CD14-positive monocyte (primary cell): ENCODE data around the gene ADIG. TPM values are rescaled to one million over a fixed set of nuclear protein-coding genes. Genes with fewer than 3 reads are reported as not detected.

Experiments used
- DNase-seq, 3 donors: peaks; one replicate each; pipeline ENCODE4 v3.0.0-alpha.2; 2011 to 2022
- H2AFZ ChIP-seq: 2 replicates; pipeline ENCODE4 v1.6.0; 2012; ENCODE audit warnings: mild to moderate bottlenecking, low read depth, low read length, inconsistent platforms; ENCODE audit not compliant: insufficient read depth, poor library complexity, severe bottlenecking
- H3K27ac ChIP-seq, 2 donors: 1 replicate in 1 of 2; 2 replicates in 1 of 2; pipeline ENCODE4 v1.5.1; 2012 to 2013; ENCODE audit warnings: low read length in 2 of 2, control low read depth in 1 of 2, inconsistent platforms in 1 of 2, low read depth in 1 of 2, mild to moderate bottlenecking in 1 of 2
- H3K27me3 ChIP-seq, 2 donors: one replicate each; pipeline versions ENCODE4 v1.6.0 to v1.6.1; 2011 to 2013; ENCODE audit warnings: low read length in 2 of 2; ENCODE audit not compliant: control insufficient read depth in 2 of 2, insufficient read depth in 2 of 2
- H3K36me3 ChIP-seq, 2 donors: replicated peaks in 1 of 2; 1 replicate in 1 of 2; 2 replicates in 1 of 2; pipeline versions ENCODE4 v1.5.1 to v1.6.1; 2012 to 2013; ENCODE audit warnings: low read length in 2 of 2, control low read depth in 1 of 2, inconsistent platforms in 1 of 2, mild to moderate bottlenecking in 1 of 2; ENCODE audit not compliant: insufficient read depth in 2 of 2, control insufficient read depth in 1 of 2
- H3K4me1 ChIP-seq, 2 donors: 1 replicate in 1 of 2; 2 replicates in 1 of 2; pipeline versions ENCODE4 v1.5.1 to v1.6.1; 2012 to 2013; ENCODE audit warnings: low read length in 2 of 2, control low read depth in 1 of 2, inconsistent platforms in 1 of 2, mild to moderate bottlenecking in 1 of 2, moderate library complexity in 1 of 2; ENCODE audit not compliant: insufficient read depth in 2 of 2, control insufficient read depth in 1 of 2
- H3K4me2 ChIP-seq: replicated peaks from 2 replicates; pipeline ENCODE3; 2012; ENCODE audit warnings: low read length, moderate library complexity, mild to moderate bottlenecking; ENCODE audit not compliant: poor library complexity, severe bottlenecking; ENCODE audit errors: extremely low read depth
- H3K4me3 ChIP-seq, 3 experiments: fragments of 200-600 bp in 1 of 3; sonication (generic) in 1 of 3; replicated peaks in 1 of 3; 1 replicate in 2 of 3; 2 replicates in 1 of 3; pipeline ENCODE4 v1.5.1; 2011 to 2013; ENCODE audit warnings: low read length in 3 of 3, mild to moderate bottlenecking in 3 of 3, control low read depth in 2 of 3, low read depth in 2 of 3, inconsistent platforms in 1 of 3, moderate library complexity in 1 of 3
- H3K79me2 ChIP-seq: 2 replicates; pipeline ENCODE4 v1.6.0; 2012; ENCODE audit warnings: mild to moderate bottlenecking, control low read depth, inconsistent platforms, low read length, moderate library complexity; ENCODE audit not compliant: insufficient read depth
- H3K9ac ChIP-seq: 2 replicates; pipeline ENCODE4 v1.6.0; 2017; ENCODE audit warnings: low read length, mild to moderate bottlenecking; ENCODE audit not compliant: insufficient read depth, poor library complexity, severe bottlenecking
- H3K9me3 ChIP-seq, 2 donors: replicated peaks in 1 of 2; 1 replicate in 1 of 2; 2 replicates in 1 of 2; pipeline versions ENCODE4 v1.5.1 to v1.6.1; 2012 to 2013; ENCODE audit warnings: low read length in 2 of 2, control low read depth in 1 of 2; ENCODE audit not compliant: control insufficient read depth in 1 of 2, insufficient read depth in 1 of 2
- H4K20me1 ChIP-seq: 2 replicates; pipeline ENCODE4 v1.6.0; 2012; ENCODE audit warnings: mild to moderate bottlenecking, low read length, control low read depth, moderate library complexity; ENCODE audit not compliant: insufficient read depth
- H3K27ac Mint-ChIP-seq, 7 donors: one replicate each; pipeline ENCODE4 v1.8.0; 2020; ENCODE audit warnings: mild to moderate bottlenecking in 7 of 7, mixed read lengths in 7 of 7, moderate library complexity in 6 of 7, inconsistent platforms in 2 of 7
- H3K27me3 Mint-ChIP-seq, 3 donors: one replicate each; pipeline ENCODE4 v1.8.0; 2021 to 2022; ENCODE audit warnings: low read depth in 3 of 3, mild to moderate bottlenecking in 3 of 3, mixed read lengths in 3 of 3, moderate library complexity in 3 of 3, inconsistent platforms in 1 of 3
- H3K36me3 Mint-ChIP-seq, 2 donors: one replicate each; pipeline ENCODE4 v1.8.0; 2020; ENCODE audit warnings: mixed read lengths in 2 of 2, inconsistent platforms in 1 of 2, mild to moderate bottlenecking in 1 of 2
- H3K4me1 Mint-ChIP-seq: one replicate; pipeline ENCODE4 v1.8.0; 2020; ENCODE audit warnings: mild to moderate bottlenecking, mixed read lengths
- H3K4me3 Mint-ChIP-seq, 2 donors: one replicate each; pipeline ENCODE4 v1.8.0; 2020; ENCODE audit warnings: mild to moderate bottlenecking in 2 of 2, mixed read lengths in 2 of 2, moderate library complexity in 1 of 2
- H3K9me3 Mint-ChIP-seq, 7 donors: one replicate each; pipeline ENCODE4 v1.8.0; 2020 to 2022; ENCODE audit warnings: mixed read lengths in 7 of 7, mild to moderate bottlenecking in 6 of 7, moderate library complexity in 6 of 7, inconsistent platforms in 2 of 7
- WGBS: methylation state at CpG from one replicate; pipeline ENCODE4 v1.1.5; 2013; ENCODE audit warnings: missing lambda C conversion rate; ENCODE audit not compliant: insufficient coverage; 5-methylcytosine and 5-hydroxymethylcytosine counted together
- intact Hi-C, 2 donors: fragments of 100-400 bp; cut with micrococcal nuclease; formaldehyde crosslinking; loops; one replicate each; pipeline versions ENCODE4 v1.15.0 to v1.15.1; 2023
- polyA plus RNA-seq, 3 donors: library from polyadenylated mRNA; depleted of rRNA in 1 of 3; unstranded in 2 of 3; stranded (reverse) in 1 of 3; fragments of 300-500 nt in 2 of 3; fragments of >200 nt in 1 of 3; fragmentation: Illumina TruSeq in 2 of 3; gene quantifications; 1 replicate in 2 of 3; 2 replicates in 1 of 3; pipeline ENCODE4 v1.2.3, GENCODE V29; 2012 to 2021
- TF ChIP-seq, protein P1 (sequence below): fragments of 200-600 bp; IDR thresholded peaks from one replicate; pipeline ENCODE4 v1.8.0; 2022; ENCODE audit warnings: antibody characterized with exemption, mild to moderate bottlenecking

The ADIG gene
- polyA plus RNA-seq, 3 donors = not detected

GRCh38 chr20:38617830-38618196 lies 36.8 kb downstream of the ADIG start:
- H3K9me3 ChIP-seq = no peaks in the 10 kb centered on the region
- no peaks in the 10 kb centered on the region for H3K36me3 ChIP-seq
- no peaks in the 10 kb centered on the region for H3K36me3 Mint-ChIP-seq
- H3K27me3 ChIP-seq = peaks cover 3 to 13% of the 10 kb centered on the region in 2 donors
- no peak overlapping the region for H3K4me3 Mint-ChIP-seq
- H3K27ac ChIP-seq = no peak overlapping the region
- H3K79me2 ChIP-seq = no peaks in the 10 kb centered on the region
- intact Hi-C loops = no loop called here
- no peaks in the 10 kb centered on the region for H3K4me1 ChIP-seq
- no peak overlapping the region for H3K9ac ChIP-seq
- no peaks in the 10 kb centered on the region for H3K4me1 Mint-ChIP-seq
- H3K9me3 Mint-ChIP-seq = peaks cover 0 to 2% (median 0%) of the 10 kb centered on the region in 7 donors
- H3K27ac Mint-ChIP-seq = no peak overlapping the region
- TF ChIP-seq, protein P1, sequence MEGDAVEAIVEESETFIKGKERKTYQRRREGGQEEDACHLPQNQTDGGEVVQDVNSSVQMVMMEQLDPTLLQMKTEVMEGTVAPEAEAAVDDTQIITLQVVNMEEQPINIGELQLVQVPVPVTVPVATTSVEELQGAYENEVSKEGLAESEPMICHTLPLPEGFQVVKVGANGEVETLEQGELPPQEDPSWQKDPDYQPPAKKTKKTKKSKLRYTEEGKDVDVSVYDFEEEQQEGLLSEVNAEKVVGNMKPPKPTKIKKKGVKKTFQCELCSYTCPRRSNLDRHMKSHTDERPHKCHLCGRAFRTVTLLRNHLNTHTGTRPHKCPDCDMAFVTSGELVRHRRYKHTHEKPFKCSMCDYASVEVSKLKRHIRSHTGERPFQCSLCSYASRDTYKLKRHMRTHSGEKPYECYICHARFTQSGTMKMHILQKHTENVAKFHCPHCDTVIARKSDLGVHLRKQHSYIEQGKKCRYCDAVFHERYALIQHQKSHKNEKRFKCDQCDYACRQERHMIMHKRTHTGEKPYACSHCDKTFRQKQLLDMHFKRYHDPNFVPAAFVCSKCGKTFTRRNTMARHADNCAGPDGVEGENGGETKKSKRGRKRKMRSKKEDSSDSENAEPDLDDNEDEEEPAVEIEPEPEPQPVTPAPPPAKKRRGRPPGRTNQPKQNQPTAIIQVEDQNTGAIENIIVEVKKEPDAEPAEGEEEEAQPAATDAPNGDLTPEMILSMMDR = no peak
- H3K4me2 ChIP-seq = no peak overlapping the region
- H2AFZ ChIP-seq = no peak overlapping the region
- H3K4me3 ChIP-seq = no peak overlapping the region
- peaks cover 9 to 19% (median 18%) of the 10 kb centered on the region in 3 donors for H3K27me3 Mint-ChIP-seq
- 92% methylated on average over 3 of the region's 4 CpGs for WGBS
- no peak for DNase-seq
- no peaks in the 10 kb centered on the region for H4K20me1 ChIP-seq

DNA sequence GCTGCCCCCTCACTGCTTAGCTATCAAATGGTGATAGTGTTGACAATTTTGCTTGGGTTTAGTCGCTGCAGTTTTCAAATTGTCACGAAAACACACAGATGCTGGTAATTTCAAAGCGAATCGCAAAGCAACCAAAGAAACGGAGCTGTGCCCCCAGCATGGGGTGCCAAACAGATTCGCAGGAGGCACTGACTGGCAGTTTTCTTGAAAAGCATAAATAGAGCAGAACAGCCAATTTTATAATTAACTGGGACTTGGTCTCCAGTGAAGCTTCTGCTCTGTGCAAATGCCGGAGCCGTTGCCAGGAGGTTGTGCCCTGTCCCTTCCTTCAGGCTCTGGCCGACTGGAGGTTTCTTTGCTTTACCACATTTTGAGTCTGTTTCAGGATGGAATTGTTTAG lies 39.4 kb downstream of the ADIG start:
- 74% methylated on average over 9 of the region's 9 CpGs for WGBS
- H3K9me3 ChIP-seq = no peaks in the 10 kb centered on the region
- Mint-ChIP-seq H3K9me3 (peaks cover 2 to 10% (median 3%) of the 10 kb centered on the region in 7 donors), H3K27me3 (peaks cover 11 to 20% (median 16%) of the 10 kb centered on the region in 3 donors), H3K27ac (no peak overlapping the region), H3K36me3 (no peaks in the 10 kb centered on the region), H3K4me3 (no peak overlapping the region), H3K4me1 (no peaks in the 10 kb centered on the region)
- no peak overlapping the region for H3K27ac ChIP-seq
- no peak for DNase-seq
- no peaks in the 10 kb centered on the region for H3K4me1 ChIP-seq
- intact Hi-C loops = no loop called here
- no peak overlapping the region for H3K4me2 ChIP-seq
- H3K79me2 ChIP-seq = no peaks in the 10 kb centered on the region
- no peak overlapping the region for H3K4me3 ChIP-seq
- peaks cover 3 to 13% of the 10 kb centered on the region in 2 donors for H3K27me3 ChIP-seq
- no peak overlapping the region for H2AFZ ChIP-seq
- no peaks in the 10 kb centered on the region for H3K36me3 ChIP-seq
- H4K20me1 ChIP-seq = no peaks in the 10 kb centered on the region
- no peak overlapping the region for H3K9ac ChIP-seq
- TF ChIP-seq, protein P1 = no peak
